Endothelial cell of umbilical vein (primary cell): ENCODE measurements around the gene TPRKB.

Source experiments
- CTCF ChIP-seq, 2 donors: IDR thresholded peaks; 1 replicate in 1 of 2; 2 replicates in 1 of 2; pipeline ENCODE4 v1.5.1; 2011; ENCODE audit warnings: low read length in 2 of 2, mild to moderate bottlenecking in 2 of 2, moderate library complexity in 2 of 2, control low read depth in 1 of 2, inconsistent platforms in 1 of 2, low read depth in 1 of 2; ENCODE audit not compliant: insufficient read depth in 1 of 2; ENCODE audit errors: extremely low read depth in 1 of 2
- EZH2 ChIP-seq: IDR thresholded peaks from 2 replicates; pipeline ENCODE4 v1.6.1; 2012; ENCODE audit warnings: borderline replicate concordance, low read depth, mild to moderate bottlenecking, moderate library complexity, low read length, inconsistent platforms; ENCODE audit not compliant: severe bottlenecking
- POLR2A ChIP-seq: IDR thresholded peaks from 2 replicates; pipeline ENCODE4 v1.6.1; 2012; ENCODE audit warnings: low read depth, mild to moderate bottlenecking, control low read depth, low read length

- TF ChIP-seq POLR2A (no peak), EZH2 (no peak), CTCF (IDR thresholded peaks at IDR 0.05; ENCODE audit: extremely low read depth in 1 of 2, insufficient read depth in 1 of 2, low read depth in 1 of 2, low read length in 2 of 2) (no peak)
Measured at GRCh38 chr2:73707058-73707457, 30.1 kb downstream of the TPRKB start.
